IMR-90 (cell line): ENCODE measurements around the gene RTN1. TPM values are rescaled to one million over a fixed set of nuclear protein-coding genes. Genes with fewer than 3 reads are reported as not detected.

ENCODE experiments used
- ATAC-seq: fragments of 200-7000 bp; cut with Tn5 transposase; 2 replicates; pipeline ENCODE4 v1.9.1; 2020; ENCODE audit warnings: low read depth, mild to moderate bottlenecking, moderate library complexity
- BruUV-seq: library from RNA; stranded (reverse); fragments of 400-500 nt; replicated peaks from 2 replicates; lab custom pipeline; 2021; lab: Mats Ljungman, UMichigan
- CTCF ChIA-PET: fragments of 300-600 bp; formaldehyde crosslinking; extraction: SDS; loops from one replicate; lab custom pipeline; 2021; ENCODE audit warnings: antibody characterized with exemption; lab: Yijun Ruan, JAX
- POLR2A ChIA-PET: fragments of 300-600 bp; sonication (Branson Sonifier 250); formaldehyde crosslinking; loops from one replicate; lab custom pipeline; 2022; ENCODE audit warnings: antibody characterized with exemption; ENCODE audit not compliant: unreplicated experiment; lab: Charles Lee
- DNase-seq: peaks from one replicate; pipeline ENCODE4 v3.0.0; 2013
- H2AFZ ChIP-seq: replicated peaks from 2 replicates; pipeline ENCODE3; 2013; ENCODE audit warnings: low read length, mild to moderate bottlenecking; ENCODE audit not compliant: poor library complexity
- H2AK5ac ChIP-seq: 2 replicates; pipeline ENCODE4 v1.6.1; 2013; ENCODE audit warnings: low read depth, low read length, inconsistent platforms
- H2AK9ac ChIP-seq: replicated peaks from 2 replicates; pipeline ENCODE3; 2013; ENCODE audit warnings: mild to moderate bottlenecking, low read depth, low read length, moderate library complexity; ENCODE audit not compliant: poor library complexity
- H2BK120ac ChIP-seq: 2 replicates; pipeline ENCODE4 v1.6.1; 2013; ENCODE audit warnings: low read depth, low read length, inconsistent platforms
- H2BK15ac ChIP-seq: 3 replicates; pipeline ENCODE4 v1.6.1; 2013; ENCODE audit warnings: low read depth, low read length, inconsistent platforms
- H2BK20ac ChIP-seq: 2 replicates; pipeline ENCODE4 v1.6.1; 2013; ENCODE audit warnings: low read depth, mild to moderate bottlenecking, inconsistent platforms, low read length, moderate library complexity
- H2BK5ac ChIP-seq: 2 replicates; pipeline ENCODE4 v1.6.1; 2013; ENCODE audit warnings: mild to moderate bottlenecking, low read depth, low read length, inconsistent platforms; ENCODE audit not compliant: poor library complexity, severe bottlenecking
- H3K14ac ChIP-seq: replicated peaks from 2 replicates; pipeline ENCODE4 v1.6.1; 2013; ENCODE audit warnings: low read depth, low read length, inconsistent platforms
- H3K18ac ChIP-seq: 2 replicates; pipeline ENCODE4 v1.6.1; 2013; ENCODE audit warnings: low read depth, low read length, control low read depth
- H3K23ac ChIP-seq: 2 replicates; pipeline ENCODE4 v1.6.1; 2013; ENCODE audit warnings: low read depth, low read length, inconsistent platforms
- H3K27ac ChIP-seq: 2 replicates; pipeline ENCODE4 v1.5.1; 2013; ENCODE audit warnings: mild to moderate bottlenecking, control low read depth, low read length; ENCODE audit not compliant: insufficient read depth
- H3K27me3 ChIP-seq: 2 replicates; pipeline ENCODE4 v1.6.1; 2013; ENCODE audit warnings: low read length; ENCODE audit not compliant: control insufficient read depth, insufficient read depth
- H3K36me3 ChIP-seq: 2 replicates; pipeline ENCODE4 v1.6.1; 2013; ENCODE audit warnings: low read length, mixed read lengths; ENCODE audit not compliant: control insufficient read depth, insufficient read depth
- H3K4ac ChIP-seq: 2 replicates; pipeline ENCODE4 v1.6.1; 2013; ENCODE audit warnings: low read depth, low read length, inconsistent platforms
- H3K4me1 ChIP-seq: 2 replicates; pipeline ENCODE4 v1.6.1; 2013; ENCODE audit warnings: low read length, mixed read lengths; ENCODE audit not compliant: control insufficient read depth, insufficient read depth
- H3K4me2 ChIP-seq: 2 replicates; pipeline ENCODE4 v1.6.1; 2013; ENCODE audit warnings: low read depth, mild to moderate bottlenecking, control low read depth, low read length, moderate library complexity
- H3K4me3 ChIP-seq: 2 replicates; pipeline ENCODE4 v1.5.1; 2013; ENCODE audit warnings: low read depth, mild to moderate bottlenecking, control low read depth, low read length, moderate library complexity; ENCODE audit not compliant: insufficient read depth
- H3K56ac ChIP-seq: 2 replicates; pipeline ENCODE4 v1.6.1; 2013; ENCODE audit warnings: low read length, inconsistent platforms; ENCODE audit not compliant: insufficient read depth; ENCODE audit errors: extremely low read depth
- H3K79me1 ChIP-seq, 2 experiments: 2 replicates each; pipeline ENCODE4 v1.6.1; 2013; ENCODE audit warnings: low read length in 2 of 2, inconsistent platforms in 1 of 2, low read depth in 1 of 2
- H3K9ac ChIP-seq: 2 replicates; pipeline ENCODE4 v1.6.1; 2013; ENCODE audit warnings: low read depth, low read length, control low read depth
- H3K9me1 ChIP-seq: 2 replicates; pipeline ENCODE4 v1.6.1; 2013; ENCODE audit warnings: low read length, inconsistent platforms; ENCODE audit not compliant: insufficient read depth
- H3K9me3 ChIP-seq: 2 replicates; pipeline ENCODE4 v1.6.1; 2013; ENCODE audit warnings: low read length; ENCODE audit not compliant: control insufficient read depth, insufficient read depth
- H4K20me1 ChIP-seq: 2 replicates; pipeline ENCODE4 v1.6.1; 2013; ENCODE audit warnings: low read length, inconsistent platforms; ENCODE audit not compliant: insufficient read depth
- H4K5ac ChIP-seq: 2 replicates; pipeline ENCODE4 v1.6.1; 2013; ENCODE audit warnings: mild to moderate bottlenecking, low read depth, low read length, control low read depth
- H4K8ac ChIP-seq, 2 experiments: 2 replicates each; pipeline ENCODE4 v1.6.1; 2013; ENCODE audit warnings: low read depth in 2 of 2, low read length in 2 of 2, control low read depth in 1 of 2, inconsistent platforms in 1 of 2
- H4K91ac ChIP-seq: 2 replicates; pipeline ENCODE4 v1.6.1; 2013; ENCODE audit warnings: low read depth, low read length, inconsistent platforms; ENCODE audit not compliant: insufficient read depth
- BHLHE40 ChIP-seq: fragments of 150-350 bp; IDR thresholded peaks from 2 replicates; pipeline ENCODE4 v1.6.1; 2016; ENCODE audit warnings: mild to moderate bottlenecking, low read depth, low read length
- CEBPB ChIP-seq: IDR thresholded peaks from 2 replicates; pipeline ENCODE4 v1.6.1; 2012; ENCODE audit warnings: low read depth, low read length, improper control_type of control experiment
- CHD1 ChIP-seq: IDR thresholded peaks from 2 replicates; pipeline ENCODE4 v1.6.1; 2012; ENCODE audit warnings: low read depth, low read length, improper control_type of control experiment
- ELK1 ChIP-seq: fragments of 150-350 bp; IDR thresholded peaks from 2 replicates; pipeline ENCODE4 v1.6.1; 2016; ENCODE audit warnings: low read depth, mild to moderate bottlenecking, low read length, moderate library complexity, borderline replicate concordance
- FOS ChIP-seq: fragments of 150-350 bp; IDR thresholded peaks from 2 replicates; pipeline ENCODE4 v1.6.1; 2016; ENCODE audit warnings: low read depth, low read length
- MAFK ChIP-seq: IDR thresholded peaks from 2 replicates; pipeline ENCODE4 v1.6.1; 2012; ENCODE audit warnings: low read depth, low read length, improper control_type of control experiment
- MAZ ChIP-seq: IDR thresholded peaks from 2 replicates; pipeline ENCODE4 v1.6.1; 2012; ENCODE audit warnings: low read depth, mild to moderate bottlenecking, low read length, improper control_type of control experiment, moderate library complexity, borderline replicate concordance
- MXI1 ChIP-seq: IDR thresholded peaks from 2 replicates; pipeline ENCODE4 v1.6.1; 2012; ENCODE audit warnings: low read depth, mild to moderate bottlenecking, low read length, moderate library complexity, borderline replicate concordance
- NFE2L2 ChIP-seq: fragments of 150-350 bp; IDR thresholded peaks from 2 replicates; pipeline ENCODE4 v1.6.1; 2016; ENCODE audit warnings: low read depth, mild to moderate bottlenecking, low read length
- POLR2A ChIP-seq: IDR thresholded peaks from 2 replicates; pipeline ENCODE4 v1.6.1; 2012; ENCODE audit warnings: mild to moderate bottlenecking, low read depth, low read length
- RAD21 ChIP-seq: IDR thresholded peaks from 2 replicates; pipeline ENCODE4 v1.6.1; 2012; ENCODE audit warnings: low read length, improper control_type of control experiment
- RCOR1 ChIP-seq: IDR thresholded peaks from 2 replicates; pipeline ENCODE4 v1.6.1; 2012; ENCODE audit warnings: mild to moderate bottlenecking, low read length, improper control_type of control experiment; ENCODE audit not compliant: insufficient replicate concordance
- RFX5 ChIP-seq: IDR thresholded peaks from 2 replicates; pipeline ENCODE4 v1.8.0; 2012; ENCODE audit warnings: low read depth, mild to moderate bottlenecking, low read length, moderate library complexity
- SMC3 ChIP-seq: fragments of 150-350 bp; IDR thresholded peaks from 2 replicates; pipeline ENCODE4 v1.6.1; 2016; ENCODE audit warnings: low read depth, mild to moderate bottlenecking, antibody characterized with exemption, low read length, moderate library complexity
- USF2 ChIP-seq: fragments of 150-350 bp; IDR thresholded peaks from 2 replicates; pipeline ENCODE4 v1.6.1; 2017; ENCODE audit warnings: mild to moderate bottlenecking, antibody characterized with exemption, low read length, low read depth
- WGBS, 2 experiments: methylation state at CpG; one replicate each; pipeline versions ENCODE4 v1.1.5 to v1.1.7; 2013; ENCODE audit warnings: missing lambda C conversion rate in 2 of 2; ENCODE audit not compliant: insufficient read length in 1 of 2; ENCODE audit errors: extremely low coverage in 2 of 2; 5-methylcytosine and 5-hydroxymethylcytosine counted together
- dilution Hi-C: fragments of 300-500 bp; cut with HindIII; formaldehyde crosslinking; loops from one replicate; pipeline ENCODE4 v1.14.3; 2018; ENCODE audit warnings: low sequenced_read_pairs; ENCODE audit not compliant: unreplicated experiment
- in situ Hi-C: fragments of 300-500 bp; cut with MboI; formaldehyde crosslinking; loops from 3 replicates; pipeline ENCODE4 v1.14.3; 2019; ENCODE audit warnings: low sequenced_read_pairs, inconsistent platforms, mixed read lengths
- intact Hi-C: fragments of 100-400 bp; cut with micrococcal nuclease; formaldehyde crosslinking; loops from 2 replicates; pipeline ENCODE4 v1.10.0; 2022
- polyA plus RNA-seq, 3 experiments: library from polyadenylated mRNA; depleted of rRNA; stranded (reverse); fragments of >200 nt; gene quantifications; 2 replicates each; pipeline ENCODE4 v1.2.3, GENCODE V29; 2012; ENCODE audit warnings: low replicate concordance in 1 of 3
- total RNA-seq: library from RNA; depleted of rRNA; stranded (reverse); fragments of >200 nt; gene quantifications from 2 replicates; pipeline ENCODE4 v1.2.3, GENCODE V29; 2012
- TF ChIP-seq, protein P1 (sequence below): conservative IDR thresholded peaks from 2 replicates; pipeline ENCODE4 v1.5.1; 2012; ENCODE audit warnings: mild to moderate bottlenecking, low read depth, low read length, improper control_type of control experiment

The RTN1 gene
- total and polyA plus RNA-seq, 2 of the 4 experiments (the other 2 are of a cell fraction), result 0.18 to 0.46 TPM

- Histone ChIP-seq H3K4me1 (no peaks in the 10 kb centered on the region), H3K79me1 (no peaks in the 10 kb centered on the region), H3K4me2 (no peak overlapping the region), H2BK120ac (no peak overlapping the region), H3K9ac (no peak overlapping the region), H4K8ac (no peak overlapping the region), H2BK5ac (no peak overlapping the region), H4K5ac (no peak overlapping the region), H2AK9ac (no peak overlapping the region), H2AK5ac (no peak overlapping the region), H3K4me3 (no peak overlapping the region), H3K36me3 (no peaks in the 10 kb centered on the region), H2AFZ (no peak overlapping the region), H3K27ac (no peak overlapping the region), H2BK20ac (no peak overlapping the region), H2BK15ac (no peak overlapping the region), H3K9me3 (peaks cover 2% of the 10 kb centered on the region; the same call in 1 of the 2 replicates), H4K20me1 (no peaks in the 10 kb centered on the region), H4K91ac (no peak overlapping the region), H3K23ac (no peak overlapping the region), H3K56ac (no peak overlapping the region), H3K4ac (no peak overlapping the region), H3K27me3 (no peaks in the 10 kb centered on the region), H3K9me1 (no peaks in the 10 kb centered on the region), H3K18ac (no peak overlapping the region), H3K14ac (no peak overlapping the region)
- BruUV-seq, result no TSS peak
- dilution Hi-C loops, result no loop called here
- no peak for ATAC-seq
- CTCF ChIA-PET, result no interaction called here
- no peak for DNase-seq
- intact Hi-C loops, result loop anchor here (5.0 kb wide), 1 partner anchor 492 kb away; no protein-coding TSS in a partner anchor
- POLR2A ChIA-PET, result no interaction called here
- 33% methylated on average over 1 of the region's 1 CpG; no CpG with 5 or more reads in 1 of the 2 experiments for WGBS, 2 experiments
- TF ChIP-seq POLR2A (no peak), NFE2L2 (no peak), MAZ (no peak), USF2 (no peak), ELK1 (no peak), MXI1 (no peak), BHLHE40 (no peak), CEBPB (no peak), CHD1 (no peak), SMC3 (no peak), RAD21 (no peak), RFX5 (no peak), FOS (no peak), MAFK (no peak), RCOR1 (no peak)
- TF ChIP-seq, protein P1, sequence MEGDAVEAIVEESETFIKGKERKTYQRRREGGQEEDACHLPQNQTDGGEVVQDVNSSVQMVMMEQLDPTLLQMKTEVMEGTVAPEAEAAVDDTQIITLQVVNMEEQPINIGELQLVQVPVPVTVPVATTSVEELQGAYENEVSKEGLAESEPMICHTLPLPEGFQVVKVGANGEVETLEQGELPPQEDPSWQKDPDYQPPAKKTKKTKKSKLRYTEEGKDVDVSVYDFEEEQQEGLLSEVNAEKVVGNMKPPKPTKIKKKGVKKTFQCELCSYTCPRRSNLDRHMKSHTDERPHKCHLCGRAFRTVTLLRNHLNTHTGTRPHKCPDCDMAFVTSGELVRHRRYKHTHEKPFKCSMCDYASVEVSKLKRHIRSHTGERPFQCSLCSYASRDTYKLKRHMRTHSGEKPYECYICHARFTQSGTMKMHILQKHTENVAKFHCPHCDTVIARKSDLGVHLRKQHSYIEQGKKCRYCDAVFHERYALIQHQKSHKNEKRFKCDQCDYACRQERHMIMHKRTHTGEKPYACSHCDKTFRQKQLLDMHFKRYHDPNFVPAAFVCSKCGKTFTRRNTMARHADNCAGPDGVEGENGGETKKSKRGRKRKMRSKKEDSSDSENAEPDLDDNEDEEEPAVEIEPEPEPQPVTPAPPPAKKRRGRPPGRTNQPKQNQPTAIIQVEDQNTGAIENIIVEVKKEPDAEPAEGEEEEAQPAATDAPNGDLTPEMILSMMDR, result no peak
- in situ Hi-C loops, result no loop called here
These were observed 180.2 kb downstream of the RTN1 start for GRCh38 chr14:59690426-59690825.
